ENCODE results near the gene FSTL4. TPM values are rescaled to one million over a fixed set of nuclear protein-coding genes. Genes with fewer than 3 reads are reported as not detected.

FSTL4 gene
- total and polyA plus RNA-seq, 2 of the 4 experiments (the other 2 are of a cell fraction) = 0.18 TPM; not detected in 1

DNA sequence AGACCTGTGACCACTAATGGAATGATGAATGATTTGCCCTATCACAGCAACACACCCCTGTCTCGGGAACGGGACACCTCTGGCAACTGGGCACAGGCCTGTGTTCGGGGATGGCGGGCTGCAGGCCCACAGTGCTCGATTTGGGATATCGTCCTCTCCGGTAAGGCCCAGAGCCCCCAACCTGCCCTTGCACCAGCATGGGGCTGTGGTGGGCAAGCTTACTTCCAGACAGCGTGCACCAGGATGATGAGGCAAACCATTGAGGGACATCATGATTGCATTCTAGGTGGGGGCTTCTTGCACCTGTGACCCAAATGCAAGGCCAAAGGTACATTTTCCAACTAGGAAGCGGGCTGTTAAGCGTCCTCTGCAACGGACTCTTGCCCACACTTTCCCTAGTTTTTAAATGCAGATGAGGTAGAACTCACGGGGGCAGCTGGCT, 275.4 kb downstream of the FSTL4 start:
- CTCF ChIA-PET = no interaction called here

More for the DNA sequence above, 275.4 kb downstream of the FSTL4 start:
- H2BK15ac ChIP-seq (ENCODE audit: low read depth, low read length) = no peak overlapping the region
- no peaks in the 10 kb centered on the region for H3K79me1 ChIP-seq (ENCODE audit: low read depth in 1 of 2, low read length in 2 of 2)
- H2AFZ ChIP-seq (replicated peaks; ENCODE audit: low read length, poor library complexity) = no peak overlapping the region
- H4K91ac ChIP-seq (ENCODE audit: insufficient read depth, low read depth, low read length) = no peak overlapping the region
- no peak overlapping the region for H3K4ac ChIP-seq (ENCODE audit: low read depth, low read length)
- no peaks in the 10 kb centered on the region for H4K20me1 ChIP-seq (ENCODE audit: insufficient read depth, low read length)
- ATAC-seq (ENCODE audit: low read depth) (no peak), DNase-seq (no peak)
- no peaks in the 10 kb centered on the region for H3K9me3 ChIP-seq (ENCODE audit: control insufficient read depth, insufficient read depth, low read length)
- H2BK5ac ChIP-seq (ENCODE audit: low read depth, low read length, poor library complexity, severe bottlenecking) = no peak overlapping the region
- H2BK20ac ChIP-seq (ENCODE audit: low read depth, low read length) = no peak overlapping the region
- no peaks in the 10 kb centered on the region for H3K9me1 ChIP-seq (ENCODE audit: insufficient read depth, low read length)
- 83% methylated on average over 1 of the region's 12 CpGs; no CpG with 5 or more reads in 1 of the 2 experiments for WGBS, 2 experiments (ENCODE audit: extremely low coverage in 2 of 2, insufficient read length in 1 of 2)
- TF ChIP-seq FOS (IDR thresholded peaks at IDR 0.05; ENCODE audit: low read depth, low read length) (no peak), MAFK (IDR thresholded peaks at IDR 0.05; ENCODE audit: low read depth, low read length) (no peak), RCOR1 (IDR thresholded peaks at IDR 0.05; ENCODE audit: insufficient replicate concordance, low read length) (no peak), RFX5 (IDR thresholded peaks at IDR 0.05; ENCODE audit: low read depth, low read length) (no peak), RAD21 (IDR thresholded peaks at IDR 0.05; ENCODE audit: low read length) (no peak), MAZ (IDR thresholded peaks at IDR 0.05; ENCODE audit: borderline replicate concordance, low read depth, low read length) (no peak), SMC3 (IDR thresholded peaks at IDR 0.05; ENCODE audit: low read depth, low read length) (no peak), POLR2A (IDR thresholded peaks at IDR 0.05; ENCODE audit: low read depth, low read length) (no peak), CEBPB (IDR thresholded peaks at IDR 0.05; ENCODE audit: low read depth, low read length) (no peak), CHD1 (IDR thresholded peaks at IDR 0.05; ENCODE audit: low read depth, low read length) (no peak)
- TF ChIP-seq, protein P1, sequence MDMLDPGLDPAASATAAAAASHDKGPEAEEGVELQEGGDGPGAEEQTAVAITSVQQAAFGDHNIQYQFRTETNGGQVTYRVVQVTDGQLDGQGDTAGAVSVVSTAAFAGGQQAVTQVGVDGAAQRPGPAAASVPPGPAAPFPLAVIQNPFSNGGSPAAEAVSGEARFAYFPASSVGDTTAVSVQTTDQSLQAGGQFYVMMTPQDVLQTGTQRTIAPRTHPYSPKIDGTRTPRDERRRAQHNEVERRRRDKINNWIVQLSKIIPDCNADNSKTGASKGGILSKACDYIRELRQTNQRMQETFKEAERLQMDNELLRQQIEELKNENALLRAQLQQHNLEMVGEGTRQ (IDR thresholded peaks at IDR 0.05; ENCODE audit: low read depth, low read length) = no peak
- TF ChIP-seq, protein P2, sequence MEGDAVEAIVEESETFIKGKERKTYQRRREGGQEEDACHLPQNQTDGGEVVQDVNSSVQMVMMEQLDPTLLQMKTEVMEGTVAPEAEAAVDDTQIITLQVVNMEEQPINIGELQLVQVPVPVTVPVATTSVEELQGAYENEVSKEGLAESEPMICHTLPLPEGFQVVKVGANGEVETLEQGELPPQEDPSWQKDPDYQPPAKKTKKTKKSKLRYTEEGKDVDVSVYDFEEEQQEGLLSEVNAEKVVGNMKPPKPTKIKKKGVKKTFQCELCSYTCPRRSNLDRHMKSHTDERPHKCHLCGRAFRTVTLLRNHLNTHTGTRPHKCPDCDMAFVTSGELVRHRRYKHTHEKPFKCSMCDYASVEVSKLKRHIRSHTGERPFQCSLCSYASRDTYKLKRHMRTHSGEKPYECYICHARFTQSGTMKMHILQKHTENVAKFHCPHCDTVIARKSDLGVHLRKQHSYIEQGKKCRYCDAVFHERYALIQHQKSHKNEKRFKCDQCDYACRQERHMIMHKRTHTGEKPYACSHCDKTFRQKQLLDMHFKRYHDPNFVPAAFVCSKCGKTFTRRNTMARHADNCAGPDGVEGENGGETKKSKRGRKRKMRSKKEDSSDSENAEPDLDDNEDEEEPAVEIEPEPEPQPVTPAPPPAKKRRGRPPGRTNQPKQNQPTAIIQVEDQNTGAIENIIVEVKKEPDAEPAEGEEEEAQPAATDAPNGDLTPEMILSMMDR (conservative IDR thresholded peaks at IDR 0.05; ENCODE audit: low read depth, low read length) = no peak
- no peak overlapping the region for H2BK120ac ChIP-seq (ENCODE audit: low read depth, low read length)
- no peak overlapping the region for H4K5ac ChIP-seq (ENCODE audit: low read depth, low read length)
- no peak overlapping the region for H3K4me3 ChIP-seq (ENCODE audit: insufficient read depth, low read depth, low read length)
- no peak overlapping the region for H3K56ac ChIP-seq (ENCODE audit: extremely low read depth, insufficient read depth, low read length)
- H3K14ac ChIP-seq (replicated peaks; ENCODE audit: low read depth, low read length) = no peak overlapping the region
- no TSS peak for BruUV-seq (replicated peaks)
- dilution Hi-C loops (cut with HindIII; ENCODE audit: low sequenced_read_pairs, unreplicated experiment) = no loop called here
- no peaks in the 10 kb centered on the region for H3K36me3 ChIP-seq (ENCODE audit: control insufficient read depth, insufficient read depth, low read length)
- H2AK5ac ChIP-seq (ENCODE audit: low read depth, low read length) = no peak overlapping the region
- in situ Hi-C loops (cut with MboI; ENCODE audit: low sequenced_read_pairs) = no loop called here
- H3K18ac ChIP-seq (ENCODE audit: low read depth, low read length) = no peak overlapping the region
- no peak overlapping the region for H4K8ac ChIP-seq (ENCODE audit: low read depth in 2 of 2, low read length in 2 of 2)
- no peak overlapping the region for H3K23ac ChIP-seq (ENCODE audit: low read depth, low read length)
- intact Hi-C loops (cut with micrococcal nuclease) = no loop called here
- no peak overlapping the region for H3K27ac ChIP-seq (ENCODE audit: insufficient read depth, low read length)
- no peaks in the 10 kb centered on the region for H3K4me1 ChIP-seq (ENCODE audit: control insufficient read depth, insufficient read depth, low read length)
- H3K4me2 ChIP-seq (ENCODE audit: low read depth, low read length) = no peak overlapping the region
- no peak overlapping the region for H3K9ac ChIP-seq (ENCODE audit: low read depth, low read length)
- peaks cover 10% of the 10 kb centered on the region; the same call in 1 of the 2 replicates for H3K27me3 ChIP-seq (ENCODE audit: control insufficient read depth, insufficient read depth, low read length)
- no peak overlapping the region for H2AK9ac ChIP-seq (replicated peaks; ENCODE audit: low read depth, low read length, poor library complexity)
- POLR2A ChIA-PET (ENCODE audit: unreplicated experiment) = no interaction called here

Measured in IMR-90 (cell line).